Measurements from ENCODE around the gene LRRC56.

DNA sequence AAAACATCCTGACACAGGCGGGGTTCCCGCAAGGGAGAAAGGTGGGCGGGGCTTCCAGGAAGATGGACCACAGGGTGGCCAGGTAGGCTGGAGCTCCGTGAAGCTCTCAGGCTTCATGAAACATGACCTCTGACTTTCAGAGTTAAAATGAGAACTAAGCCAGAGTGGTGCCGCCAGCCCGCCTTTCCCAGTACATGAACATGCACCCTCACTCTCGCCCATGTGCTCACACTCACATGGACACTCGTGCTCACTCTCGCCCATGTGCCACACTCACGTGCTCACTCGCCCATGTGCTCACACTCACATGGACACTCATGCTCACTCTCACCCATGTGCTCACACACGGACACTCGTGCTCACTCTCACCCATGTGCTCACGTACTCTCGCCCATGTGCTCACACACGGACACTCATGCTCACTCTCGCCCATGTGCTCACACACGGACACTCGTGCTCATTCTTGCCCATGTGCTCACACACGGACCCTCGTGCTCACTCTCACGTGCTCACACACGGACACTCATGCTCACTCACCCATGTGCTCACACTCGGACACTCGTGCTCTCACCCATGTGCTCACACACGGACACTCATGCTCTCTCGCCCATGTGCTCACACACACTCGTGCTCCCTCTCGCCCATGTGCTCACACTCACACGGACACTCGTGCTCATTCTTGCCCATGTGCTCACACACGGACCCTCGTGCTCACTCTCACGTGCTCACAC, 40.3 kb upstream of the LRRC56 start:
- TF ChIP-seq, protein P1, sequence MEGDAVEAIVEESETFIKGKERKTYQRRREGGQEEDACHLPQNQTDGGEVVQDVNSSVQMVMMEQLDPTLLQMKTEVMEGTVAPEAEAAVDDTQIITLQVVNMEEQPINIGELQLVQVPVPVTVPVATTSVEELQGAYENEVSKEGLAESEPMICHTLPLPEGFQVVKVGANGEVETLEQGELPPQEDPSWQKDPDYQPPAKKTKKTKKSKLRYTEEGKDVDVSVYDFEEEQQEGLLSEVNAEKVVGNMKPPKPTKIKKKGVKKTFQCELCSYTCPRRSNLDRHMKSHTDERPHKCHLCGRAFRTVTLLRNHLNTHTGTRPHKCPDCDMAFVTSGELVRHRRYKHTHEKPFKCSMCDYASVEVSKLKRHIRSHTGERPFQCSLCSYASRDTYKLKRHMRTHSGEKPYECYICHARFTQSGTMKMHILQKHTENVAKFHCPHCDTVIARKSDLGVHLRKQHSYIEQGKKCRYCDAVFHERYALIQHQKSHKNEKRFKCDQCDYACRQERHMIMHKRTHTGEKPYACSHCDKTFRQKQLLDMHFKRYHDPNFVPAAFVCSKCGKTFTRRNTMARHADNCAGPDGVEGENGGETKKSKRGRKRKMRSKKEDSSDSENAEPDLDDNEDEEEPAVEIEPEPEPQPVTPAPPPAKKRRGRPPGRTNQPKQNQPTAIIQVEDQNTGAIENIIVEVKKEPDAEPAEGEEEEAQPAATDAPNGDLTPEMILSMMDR (IDR thresholded peaks at IDR 0.05) = no peak
- TF ChIP-seq POLR2A (IDR thresholded peaks at IDR 0.05) = no peak

Measured in breast epithelium (tissue), 3 donors.